HepG2 (cell line): ENCODE results near the gene ORMDL2. TPM values are rescaled to one million over a fixed set of nuclear protein-coding genes. Genes with fewer than 3 reads are reported as not detected.

Source experiments
- ATAC-seq: fragments of 200-7000 bp; cut with Tn5 transposase; 3 replicates; pipeline ENCODE4 v1.9.1; 2020; ENCODE audit warnings: mild to moderate bottlenecking, moderate library complexity
- BruUV-seq: library from RNA; stranded (reverse); fragments of 400-500 nt; replicated peaks from 2 replicates; lab custom pipeline; 2021; lab: Mats Ljungman, UMichigan
- CTCF ChIA-PET: fragments of 300-600 bp; formaldehyde crosslinking; extraction: SDS; loops from one replicate; lab custom pipeline; 2021; ENCODE audit warnings: low total read pairs, inconsistent platforms, low intra/inter-chr PET ratio; lab: Yijun Ruan, JAX
- POLR2A ChIA-PET: fragments of 350-600 bp; sonication (Branson Sonifier 250); formaldehyde crosslinking; loops from one replicate; lab custom pipeline; 2020; ENCODE audit warnings: antibody characterized with exemption, inconsistent platforms; lab: Yijun Ruan, JAX
- DNase-seq: peaks from one replicate; pipeline ENCODE4 v3.0.0-alpha.2; 2015; ENCODE audit warnings: low spot score
- FAIRE-seq: peaks from 3 replicates; lab custom pipeline; 2011; peaks lifted over from hg19 to GRCh38; lab: Jason Lieb, UNC
- H2AFZ ChIP-seq: one replicate; pipeline ENCODE4 v1.6.1; 2011; ENCODE audit warnings: low read length, inconsistent platforms
- H3K27ac ChIP-seq: fragments of 300-600 bp; 3 replicates; pipeline ENCODE4 v1.8.0; 2011; ENCODE audit warnings: mixed run types, mild to moderate bottlenecking, mixed read lengths, low read length, inconsistent platforms; ENCODE audit not compliant: insufficient read depth; ENCODE audit errors: extremely low read length
- H3K27me3 ChIP-seq, 2 experiments: fragments of 200-600 bp in 1 of 2; 2 replicates in 1 of 2; 3 replicates in 1 of 2; pipeline versions ENCODE4 v1.6.0 to v1.8.0; 2011; ENCODE audit warnings: low read length in 2 of 2, mild to moderate bottlenecking in 2 of 2, moderate library complexity in 2 of 2, inconsistent platforms in 1 of 2; ENCODE audit not compliant: insufficient read depth in 2 of 2, control insufficient read depth in 1 of 2
- H3K36me3 ChIP-seq, 2 experiments: fragments of 200-600 bp in 1 of 2; replicated peaks in 1 of 2; 2 replicates in 1 of 2; 3 replicates in 1 of 2; pipeline versions ENCODE4 v1.5.1 to v1.8.0; 2011; ENCODE audit warnings: low read length in 2 of 2, inconsistent platforms in 1 of 2; ENCODE audit not compliant: insufficient read depth in 2 of 2, control insufficient read depth in 1 of 2
- H3K4me1 ChIP-seq: 2 replicates; pipeline ENCODE4 v1.5.1; 2012; ENCODE audit warnings: low read length, inconsistent platforms; ENCODE audit not compliant: insufficient read depth
- H3K4me2 ChIP-seq: 2 replicates; pipeline ENCODE4 v1.6.0; 2011; ENCODE audit warnings: low read depth, low read length, inconsistent platforms
- H3K4me3 ChIP-seq, 3 experiments: fragments of 200-600 bp in 1 of 3; sonication (generic), shearing (Covaris generic) in 1 of 3; replicated peaks in 1 of 3; 2 replicates each; pipeline ENCODE4 v1.5.1; 2011 to 2016; ENCODE audit warnings: low read length in 3 of 3, inconsistent platforms in 2 of 3, low read depth in 2 of 3, mild to moderate bottlenecking in 2 of 3, control low read depth in 1 of 3, mixed read lengths in 1 of 3; ENCODE audit not compliant: insufficient read depth in 1 of 3
- H3K79me2 ChIP-seq: one replicate; pipeline ENCODE4 v1.6.1; 2011; ENCODE audit warnings: low read length, inconsistent platforms; ENCODE audit not compliant: insufficient read depth
- H3K9ac ChIP-seq: 2 replicates; pipeline ENCODE4 v1.6.0; 2011; ENCODE audit warnings: mild to moderate bottlenecking, low read depth, low read length, inconsistent platforms; ENCODE audit not compliant: insufficient read depth
- H3K9me3 ChIP-seq: 2 replicates; pipeline ENCODE4 v1.5.1; 2012; ENCODE audit warnings: mild to moderate bottlenecking, low read length
- H4K20me1 ChIP-seq: 2 replicates; pipeline ENCODE4 v1.6.0; 2011; ENCODE audit warnings: inconsistent platforms, mild to moderate bottlenecking, low read length, moderate library complexity; ENCODE audit not compliant: insufficient read depth
- ARID2 ChIP-seq: sonication (generic); formaldehyde crosslinking; IDR thresholded peaks from 2 replicates; pipeline ENCODE4 v1.8.1; 2022; ENCODE audit warnings: mild to moderate bottlenecking, missing genetic modification reagents, borderline replicate concordance
- GABPA ChIP-seq, 2 experiments: IDR thresholded peaks; 2 replicates each; pipeline ENCODE4 v1.6.1; 2011 to 2016; ENCODE audit warnings: low read depth in 2 of 2, low read length in 1 of 2, missing biosample characterization in 1 of 2, missing genetic modification characterization in 1 of 2
- HNRNPH1 ChIP-seq: fragments of 200-400 bp; formaldehyde crosslinking; optimal IDR thresholded peaks from 2 replicates; pipeline ENCODE3; 2017; ENCODE audit warnings: mild to moderate bottlenecking, low read depth, low read length
- HOXD1 ChIP-seq: sonication (generic); formaldehyde crosslinking; IDR thresholded peaks from 2 replicates; pipeline ENCODE4 v1.5.0; 2020; ENCODE audit warnings: missing genetic modification reagents
- IKZF5 ChIP-seq: IDR thresholded peaks from 2 replicates; pipeline ENCODE4 v1.6.1; 2018; ENCODE audit warnings: missing genetic modification reagents, mild to moderate bottlenecking, missing compliant biosample characterization
- JUND ChIP-seq: sonication (generic); formaldehyde crosslinking; IDR thresholded peaks from 2 replicates; pipeline ENCODE4 v1.8.0; 2022; ENCODE audit warnings: mild to moderate bottlenecking, missing genetic modification reagents
- KAT7 ChIP-seq: IDR thresholded peaks from 2 replicates; pipeline ENCODE4 v1.6.1; 2018; ENCODE audit warnings: borderline replicate concordance, missing compliant biosample characterization
- NFIC ChIP-seq: IDR thresholded peaks from 2 replicates; pipeline ENCODE4 v1.6.1; 2012; ENCODE audit warnings: mild to moderate bottlenecking, low read length, inconsistent platforms
- PHF5A ChIP-seq: IDR thresholded peaks from one replicate; pipeline ENCODE4 v1.6.1; 2018; ENCODE audit warnings: low read depth, missing genetic modification reagents; ENCODE audit not compliant: unreplicated experiment
- ZGPAT ChIP-seq: IDR thresholded peaks from 2 replicates; pipeline ENCODE4 v1.6.1; 2016; ENCODE audit warnings: mild to moderate bottlenecking
- ZNF354B ChIP-seq: sonication (generic); formaldehyde crosslinking; IDR thresholded peaks from 2 replicates; pipeline ENCODE4 v1.8.0; 2022; ENCODE audit warnings: mild to moderate bottlenecking, missing genetic modification reagents
- ZNF556 ChIP-seq: sonication (generic); formaldehyde crosslinking; IDR thresholded peaks from 2 replicates; pipeline ENCODE4 v1.4.0; 2020; ENCODE audit warnings: mild to moderate bottlenecking, missing genetic modification reagents, borderline replicate concordance
- WGBS: methylation state at CpG from one replicate; pipeline ENCODE4 v1.1.6; 2017; ENCODE audit warnings: low lambda C conversion rate; 5-methylcytosine and 5-hydroxymethylcytosine counted together
- in situ Hi-C: cut with HindIII; loops from 2 replicates; pipeline ENCODE4 v1.10.0; 2017; ENCODE audit warnings: low pct_unique_long_range_greater_than_20kb; ENCODE audit not compliant: extremely low pct_ligation_motif_present
- intact Hi-C: fragments of 100-400 bp; cut with micrococcal nuclease; formaldehyde crosslinking; loops from one replicate; pipeline ENCODE4 v1.10.0; 2022; ENCODE audit not compliant: unreplicated experiment
- polyA plus RNA-seq, 8 experiments: library from polyadenylated mRNA; depleted of rRNA in 3 of 8; stranded (reverse) in 7 of 8; unstranded in 1 of 8; fragments of >200 nt; fragmentation: Illumina TruSeq in 4 of 8; extraction: Trizol in 4 of 8; gene quantifications; 2 replicates each; pipeline versions ENCODE4 v1.2.1 to v1.2.3, GENCODE V29; 2011 to 2016; ENCODE audit warnings: low read depth in 4 of 8, missing spikeins in 1 of 8, mixed read lengths in 1 of 8; ENCODE audit not compliant: insufficient read depth in 1 of 8
- total RNA-seq, 5 experiments: library from RNA; depleted of rRNA; stranded (reverse); fragments of >200 nt; fragmentation: Illumina TruSeq; extraction: Trizol; gene quantifications; 2 replicates each; pipeline ENCODE4 v1.2.3, GENCODE V29; 2016; ENCODE audit warnings: low read depth in 1 of 5
- TF ChIP-seq, protein P1 (sequence below): sonication (generic); formaldehyde crosslinking; IDR thresholded peaks from 2 replicates; pipeline ENCODE4 v1.5.1; 2020; ENCODE audit warnings: missing genetic modification reagents, mild to moderate bottlenecking, borderline replicate concordance
- TF ChIP-seq, protein P2 (sequence below): sonication (generic); formaldehyde crosslinking; conservative IDR thresholded peaks from 2 replicates; pipeline ENCODE4 v1.4.0; 2020; ENCODE audit warnings: mild to moderate bottlenecking, missing genetic modification reagents, moderate library complexity
- TF ChIP-seq, protein P3 (sequence below): fragments of 450-650 bp; IDR thresholded peaks from 2 replicates; pipeline ENCODE4 v1.6.1; 2016

ORMDL2 gene
- total and polyA plus RNA-seq, 2 of the 13 experiments (the other 11 are each of a cell fraction or from before 2014, with no cell fraction given) = 24.0 to 28.6 TPM

DNA sequence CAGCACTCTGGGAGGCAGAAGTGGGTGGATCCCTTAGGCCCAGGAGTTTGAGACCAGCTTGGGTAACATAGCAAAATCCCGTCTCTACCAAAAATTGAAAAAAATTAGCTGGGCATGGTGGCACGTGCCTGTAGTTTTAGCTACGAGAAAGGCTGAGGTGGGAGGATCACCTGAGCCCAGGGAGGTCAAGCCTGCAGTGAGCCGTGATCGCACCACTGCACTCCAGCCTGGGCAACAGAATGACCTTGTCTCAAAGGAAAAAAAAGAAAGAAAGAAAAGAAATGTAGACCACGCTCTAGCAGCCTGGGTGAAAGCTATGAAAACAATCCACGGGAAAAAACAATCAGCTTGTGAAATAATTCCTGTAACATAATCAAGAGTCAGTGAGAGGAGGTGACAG is 29.3 kb upstream of the ORMDL2 start (continued):
- TF ChIP-seq ARID2 (CRISPR knock-in tag) (no peak), JUND (no peak), NFIC (no peak), HOXD1 (CRISPR knock-in tag) (no peak)
- TF ChIP-seq, protein P1, sequence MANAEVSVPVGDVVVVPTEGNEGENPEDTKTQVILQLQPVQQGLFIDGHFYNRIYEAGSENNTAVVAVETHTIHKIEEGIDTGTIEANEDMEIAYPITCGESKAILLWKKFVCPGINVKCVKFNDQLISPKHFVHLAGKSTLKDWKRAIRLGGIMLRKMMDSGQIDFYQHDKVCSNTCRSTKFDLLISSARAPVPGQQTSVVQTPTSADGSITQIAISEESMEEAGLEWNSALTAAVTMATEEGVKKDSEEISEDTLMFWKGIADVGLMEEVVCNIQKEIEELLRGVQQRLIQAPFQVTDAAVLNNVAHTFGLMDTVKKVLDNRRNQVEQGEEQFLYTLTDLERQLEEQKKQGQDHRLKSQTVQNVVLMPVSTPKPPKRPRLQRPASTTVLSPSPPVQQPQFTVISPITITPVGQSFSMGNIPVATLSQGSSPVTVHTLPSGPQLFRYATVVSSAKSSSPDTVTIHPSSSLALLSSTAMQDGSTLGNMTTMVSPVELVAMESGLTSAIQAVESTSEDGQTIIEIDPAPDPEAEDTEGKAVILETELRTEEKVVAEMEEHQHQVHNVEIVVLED (CRISPR knock-in tag) = no peak

DNA sequence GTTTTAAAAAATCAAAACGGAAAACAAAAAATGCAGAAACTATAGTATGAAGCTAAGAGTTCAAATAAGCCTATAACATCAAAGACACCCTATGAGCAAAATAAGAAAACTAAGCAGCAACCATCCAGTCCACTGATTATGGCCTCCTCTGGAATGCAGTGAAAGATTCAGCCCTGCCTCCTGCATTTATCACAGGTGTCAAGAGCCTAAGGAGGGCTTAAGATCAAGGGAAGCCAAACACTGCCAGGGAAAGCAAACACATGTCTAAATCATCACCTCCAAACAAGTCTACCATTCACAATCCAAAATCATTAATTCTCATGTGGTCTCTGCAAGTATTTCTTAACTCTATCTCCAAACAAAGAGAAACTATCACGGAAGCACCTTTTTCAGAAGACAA is 28.7 kb upstream of the ORMDL2 start:
- WGBS = 99% methylated on average over 2 of the region's 2 CpGs
- H3K79me2 ChIP-seq = no peaks in the 10 kb centered on the region
- no peak overlapping the region for H3K9ac ChIP-seq
- FAIRE-seq (no peak), ATAC-seq (no peak), DNase-seq (no peak)
- ChIA-PET CTCF (no interaction called here), POLR2A (no interaction called here)
- H3K9me3 ChIP-seq = no peaks in the 10 kb centered on the region
- no peak overlapping the region for H3K4me3 ChIP-seq
- no peaks in the 10 kb centered on the region for H3K27me3 ChIP-seq
- BruUV-seq = no TSS peak
- H3K36me3 ChIP-seq = peaks cover 15 to 67% of the 10 kb centered on the region in 2 experiments
- no peak overlapping the region for H3K4me2 ChIP-seq
- H3K27ac ChIP-seq = no peak overlapping the region
- no peak overlapping the region for H2AFZ ChIP-seq
- no peaks in the 10 kb centered on the region for H4K20me1 ChIP-seq
- intact Hi-C loops = no loop called here
- H3K4me1 ChIP-seq = no peaks in the 10 kb centered on the region
- in situ Hi-C loops = no loop called here
- TF ChIP-seq ZGPAT (CRISPR knock-in tag) = no peak
- no peak for TF ChIP-seq PHF5A (CRISPR knock-in tag)
- no peak for TF ChIP-seq IKZF5
- no peak for TF ChIP-seq ZNF556 (CRISPR knock-in tag)
- no peak for TF ChIP-seq ZNF354B (CRISPR knock-in tag)
- TF ChIP-seq, protein P2, sequence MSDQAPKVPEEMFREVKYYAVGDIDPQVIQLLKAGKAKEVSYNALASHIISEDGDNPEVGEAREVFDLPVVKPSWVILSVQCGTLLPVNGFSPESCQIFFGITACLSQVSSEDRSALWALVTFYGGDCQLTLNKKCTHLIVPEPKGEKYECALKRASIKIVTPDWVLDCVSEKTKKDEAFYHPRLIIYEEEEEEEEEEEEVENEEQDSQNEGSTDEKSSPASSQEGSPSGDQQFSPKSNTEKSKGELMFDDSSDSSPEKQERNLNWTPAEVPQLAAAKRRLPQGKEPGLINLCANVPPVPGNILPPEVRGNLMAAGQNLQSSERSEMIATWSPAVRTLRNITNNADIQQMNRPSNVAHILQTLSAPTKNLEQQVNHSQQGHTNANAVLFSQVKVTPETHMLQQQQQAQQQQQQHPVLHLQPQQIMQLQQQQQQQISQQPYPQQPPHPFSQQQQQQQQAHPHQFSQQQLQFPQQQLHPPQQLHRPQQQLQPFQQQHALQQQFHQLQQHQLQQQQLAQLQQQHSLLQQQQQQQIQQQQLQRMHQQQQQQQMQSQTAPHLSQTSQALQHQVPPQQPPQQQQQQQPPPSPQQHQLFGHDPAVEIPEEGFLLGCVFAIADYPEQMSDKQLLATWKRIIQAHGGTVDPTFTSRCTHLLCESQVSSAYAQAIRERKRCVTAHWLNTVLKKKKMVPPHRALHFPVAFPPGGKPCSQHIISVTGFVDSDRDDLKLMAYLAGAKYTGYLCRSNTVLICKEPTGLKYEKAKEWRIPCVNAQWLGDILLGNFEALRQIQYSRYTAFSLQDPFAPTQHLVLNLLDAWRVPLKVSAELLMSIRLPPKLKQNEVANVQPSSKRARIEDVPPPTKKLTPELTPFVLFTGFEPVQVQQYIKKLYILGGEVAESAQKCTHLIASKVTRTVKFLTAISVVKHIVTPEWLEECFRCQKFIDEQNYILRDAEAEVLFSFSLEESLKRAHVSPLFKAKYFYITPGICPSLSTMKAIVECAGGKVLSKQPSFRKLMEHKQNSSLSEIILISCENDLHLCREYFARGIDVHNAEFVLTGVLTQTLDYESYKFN = no peak
- no peak for TF ChIP-seq KAT7 (CRISPR knock-in tag)
- TF ChIP-seq HNRNPH1 = no peak
- TF ChIP-seq, protein P3, sequence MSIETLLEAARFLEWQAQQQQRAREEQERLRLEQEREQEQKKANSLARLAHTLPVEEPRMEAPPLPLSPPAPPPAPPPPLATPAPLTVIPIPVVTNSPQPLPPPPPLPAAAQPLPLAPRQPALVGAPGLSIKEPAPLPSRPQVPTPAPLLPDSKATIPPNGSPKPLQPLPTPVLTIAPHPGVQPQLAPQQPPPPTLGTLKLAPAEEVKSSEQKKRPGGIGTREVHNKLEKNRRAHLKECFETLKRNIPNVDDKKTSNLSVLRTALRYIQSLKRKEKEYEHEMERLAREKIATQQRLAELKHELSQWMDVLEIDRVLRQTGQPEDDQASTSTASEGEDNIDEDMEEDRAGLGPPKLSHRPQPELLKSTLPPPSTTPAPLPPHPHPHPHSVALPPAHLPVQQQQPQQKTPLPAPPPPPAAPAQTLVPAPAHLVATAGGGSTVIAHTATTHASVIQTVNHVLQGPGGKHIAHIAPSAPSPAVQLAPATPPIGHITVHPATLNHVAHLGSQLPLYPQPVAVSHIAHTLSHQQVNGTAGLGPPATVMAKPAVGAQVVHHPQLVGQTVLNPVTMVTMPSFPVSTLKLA = no peak
- no peak for TF ChIP-seq GABPA (IDR thresholded peaks at IDR 0.05; ENCODE audit: low read depth, low read length)
- TF ChIP-seq GABPA (CRISPR knock-in tag; IDR thresholded peaks at IDR 0.05; ENCODE audit: low read depth) = no peak
